ENCODE data around the gene POC1B. TPM values are rescaled to one million over a fixed set of nuclear protein-coding genes. Genes with fewer than 3 reads are reported as not detected.

Gene POC1B
- total RNA-seq, 1 donor from 2014 or later = 5.7 TPM

DNA sequence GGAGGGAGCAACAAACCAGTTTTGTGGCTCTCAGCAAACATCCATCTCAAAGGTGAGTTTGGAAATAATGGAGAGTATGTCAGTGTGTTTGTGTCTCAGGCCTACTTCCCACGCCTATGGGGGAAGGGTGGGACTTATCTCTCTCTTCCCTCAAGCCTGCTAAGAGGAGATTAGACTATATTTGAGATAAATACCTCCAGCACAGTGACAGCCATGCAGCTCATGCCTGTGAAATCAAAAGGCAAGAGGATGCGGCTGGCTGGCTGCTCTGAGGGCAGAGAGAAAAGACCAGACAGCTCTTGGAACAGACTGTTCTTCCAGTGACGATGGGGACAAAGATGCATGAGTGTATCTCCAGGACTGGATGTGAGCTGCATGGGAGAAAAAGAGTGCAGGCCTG, 14.7 kb upstream of the POC1B start:
- Mint-ChIP-seq H3K4me1 (ENCODE audit: low read depth, unreplicated experiment) (peaks cover 8% of the 10 kb centered on the region), H3K27me3 (ENCODE audit: unreplicated experiment) (peaks cover 3% of the 10 kb centered on the region), H3K4me3 (ENCODE audit: unreplicated experiment) (no peak overlapping the region), H3K27ac (ENCODE audit: unreplicated experiment) (no peak overlapping the region), H3K9me3 (ENCODE audit: unreplicated experiment) (peaks cover 3% of the 10 kb centered on the region), H3K36me3 (ENCODE audit: unreplicated experiment) (no peaks in the 10 kb centered on the region)
- no peak for TF ChIP-seq CTCF (IDR thresholded peaks at IDR 0.05; ENCODE audit: partially characterized antibody, unreplicated experiment)
- no peak for DNase-seq

DNA sequence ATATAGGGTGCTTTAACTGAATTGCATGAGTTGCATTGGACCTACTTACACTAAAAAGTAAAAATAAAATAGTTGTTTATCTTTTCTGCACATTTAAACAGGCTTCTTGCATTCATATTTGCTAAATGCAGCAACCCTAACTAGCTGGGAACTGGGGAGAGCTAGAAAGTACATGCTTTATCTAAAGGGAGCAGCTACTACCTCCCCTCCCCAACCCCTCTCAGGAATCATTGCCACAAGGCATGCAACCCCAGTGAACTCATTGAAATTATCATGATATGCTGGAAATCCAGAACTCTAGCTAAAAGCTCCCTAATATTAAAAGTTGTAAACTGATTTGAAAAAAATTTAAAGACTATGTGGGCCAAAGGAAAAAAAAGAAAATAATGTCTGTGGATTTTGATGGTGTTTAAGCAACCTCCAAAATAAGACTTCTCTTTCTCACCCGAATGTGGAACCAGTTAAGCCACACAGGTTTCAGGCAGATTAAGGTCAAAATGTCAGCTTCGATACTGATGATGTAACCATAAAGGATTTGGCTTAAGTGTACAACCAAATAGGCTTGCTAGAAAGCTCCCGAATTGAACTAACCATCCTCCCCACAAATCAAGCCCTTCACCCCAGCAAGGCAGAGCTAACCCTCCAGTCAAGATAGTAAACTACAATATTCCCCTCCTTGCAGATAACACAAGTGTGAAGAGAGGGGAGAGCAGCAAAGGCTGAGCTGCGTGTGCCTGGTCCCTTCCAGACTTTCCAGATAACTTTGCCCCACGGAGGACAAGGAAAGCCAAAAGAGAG, 13.8 kb upstream of the POC1B start:
- peaks cover 3% of the 10 kb centered on the region for H3K4me1 Mint-ChIP-seq (ENCODE audit: low read depth, unreplicated experiment)
- no peak overlapping the region for H3K4me3 Mint-ChIP-seq (ENCODE audit: unreplicated experiment)
- H3K36me3 Mint-ChIP-seq (ENCODE audit: unreplicated experiment) = no peaks in the 10 kb centered on the region
- DNase-seq = no peak
- TF ChIP-seq CTCF (IDR thresholded peaks at IDR 0.05; ENCODE audit: partially characterized antibody, unreplicated experiment) = no peak
- no peak overlapping the region for H3K27ac Mint-ChIP-seq (ENCODE audit: unreplicated experiment)
- H3K27me3 Mint-ChIP-seq (ENCODE audit: unreplicated experiment) = peaks cover 3% of the 10 kb centered on the region
- peaks cover 3% of the 10 kb centered on the region for H3K9me3 Mint-ChIP-seq (ENCODE audit: unreplicated experiment)

GRCh38 chr12:89538897-89539296, 13.1 kb upstream of the POC1B start:
- no peak overlapping the region for H3K4me3 Mint-ChIP-seq (ENCODE audit: unreplicated experiment)
- peaks cover 3% of the 10 kb centered on the region for H3K9me3 Mint-ChIP-seq (ENCODE audit: unreplicated experiment)
- H3K36me3 Mint-ChIP-seq (ENCODE audit: unreplicated experiment) = no peaks in the 10 kb centered on the region
- no peak for TF ChIP-seq CTCF (IDR thresholded peaks at IDR 0.05; ENCODE audit: partially characterized antibody, unreplicated experiment)
- H3K27ac Mint-ChIP-seq (ENCODE audit: unreplicated experiment) = no peak overlapping the region
- DNase-seq = no peak
- H3K4me1 Mint-ChIP-seq (ENCODE audit: low read depth, unreplicated experiment) = no peaks in the 10 kb centered on the region
- H3K27me3 Mint-ChIP-seq (ENCODE audit: unreplicated experiment) = peaks cover 3% of the 10 kb centered on the region

DNA sequence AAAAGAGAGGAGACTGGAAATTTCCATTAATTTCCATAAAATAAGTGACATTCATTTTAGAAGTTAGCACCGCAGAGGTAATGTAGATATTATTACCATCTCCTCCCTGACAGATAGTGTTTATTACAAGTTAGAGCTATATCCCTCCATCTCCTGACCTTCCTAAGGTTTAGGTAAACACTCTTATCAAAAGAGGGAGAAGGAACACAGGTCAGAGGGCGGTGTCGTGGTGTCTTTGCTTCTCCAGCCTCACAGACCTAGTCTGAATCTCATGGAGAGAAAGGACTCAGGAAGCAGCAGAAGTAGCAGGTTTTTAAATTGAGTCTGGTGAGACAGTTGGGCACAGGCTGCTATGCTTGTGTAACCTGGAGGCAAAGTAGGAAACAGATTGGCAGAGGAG, 11.5 kb upstream of the POC1B start:
- no peak for DNase-seq
- no peak for TF ChIP-seq CTCF (IDR thresholded peaks at IDR 0.05; ENCODE audit: partially characterized antibody, unreplicated experiment)
- peaks cover 3% of the 10 kb centered on the region for H3K27me3 Mint-ChIP-seq (ENCODE audit: unreplicated experiment)
- H3K4me3 Mint-ChIP-seq (ENCODE audit: unreplicated experiment) = no peak overlapping the region
- H3K4me1 Mint-ChIP-seq (ENCODE audit: low read depth, unreplicated experiment) = no peaks in the 10 kb centered on the region
- no peaks in the 10 kb centered on the region for H3K36me3 Mint-ChIP-seq (ENCODE audit: unreplicated experiment)
- peaks cover 3% of the 10 kb centered on the region for H3K9me3 Mint-ChIP-seq (ENCODE audit: unreplicated experiment)
- no peak overlapping the region for H3K27ac Mint-ChIP-seq (ENCODE audit: unreplicated experiment)

DNA sequence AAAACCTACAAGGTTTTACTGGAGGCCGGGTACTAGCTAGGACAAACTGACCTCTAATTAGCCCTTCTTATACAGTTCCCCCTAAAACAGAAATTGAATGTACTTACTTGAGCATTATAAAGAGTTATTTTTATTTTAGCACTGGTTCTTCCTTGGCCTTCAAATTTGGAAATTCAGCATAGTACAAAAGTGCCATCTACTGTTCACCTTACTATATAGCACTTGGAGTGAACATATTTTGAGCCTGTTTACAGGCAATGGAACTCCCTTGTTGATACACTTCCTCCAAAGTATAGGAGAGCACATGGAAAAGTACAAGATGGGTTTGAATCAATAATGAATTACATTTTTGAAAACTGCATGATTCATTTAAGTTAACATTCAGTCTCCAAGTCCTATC, 3.9 kb upstream of the POC1B start:
- Mint-ChIP-seq H3K27me3 (ENCODE audit: unreplicated experiment) (peaks cover 2% of the 10 kb centered on the region), H3K4me1 (ENCODE audit: low read depth, unreplicated experiment) (no peaks in the 10 kb centered on the region), H3K4me3 (ENCODE audit: unreplicated experiment) (no peak overlapping the region), H3K27ac (ENCODE audit: unreplicated experiment) (no peak overlapping the region), H3K9me3 (ENCODE audit: unreplicated experiment) (no peaks in the 10 kb centered on the region), H3K36me3 (ENCODE audit: unreplicated experiment) (no peaks in the 10 kb centered on the region)
- TF ChIP-seq CTCF (IDR thresholded peaks at IDR 0.05; ENCODE audit: partially characterized antibody, unreplicated experiment) = peak; percentile 55
- no peak for DNase-seq

Data from glutamatergic neuron (in vitro differentiated cells).